ENCODE measurements around the gene ZG16B. TPM values are rescaled to one million over a fixed set of nuclear protein-coding genes. Genes with fewer than 3 reads are reported as not detected.

ZG16B gene
- total RNA-seq, 4 donors from 2014 or later: not detected

DNA sequence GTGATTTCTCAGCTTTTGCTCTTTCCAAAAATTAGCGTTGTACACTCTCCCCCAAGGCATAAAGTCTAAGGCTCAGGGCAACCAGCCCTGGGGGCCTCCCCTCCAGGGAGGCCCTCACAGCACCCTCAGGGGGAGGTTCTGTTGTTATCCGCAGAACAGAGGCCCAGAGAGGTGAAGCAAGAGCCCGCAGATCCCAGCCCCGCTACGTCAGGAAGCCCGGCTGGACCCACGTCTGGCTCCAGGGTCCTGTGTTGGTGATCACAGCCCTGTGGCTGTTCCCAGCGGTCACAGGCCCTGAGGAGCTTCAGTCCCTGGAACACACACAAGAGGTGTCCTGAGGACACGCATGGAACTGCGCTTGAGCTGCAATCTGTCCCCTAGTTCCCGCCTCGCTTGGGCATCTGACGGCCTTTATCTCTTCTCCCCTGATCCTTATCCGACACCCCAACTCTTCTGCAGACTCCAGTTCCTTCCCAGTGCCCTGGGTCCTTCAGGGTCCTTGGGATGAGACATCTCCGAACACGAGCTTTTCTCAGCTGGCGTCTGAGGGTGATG lies 1.1 kb upstream of the ZG16B start:
- TF ChIP-seq, protein P1, sequence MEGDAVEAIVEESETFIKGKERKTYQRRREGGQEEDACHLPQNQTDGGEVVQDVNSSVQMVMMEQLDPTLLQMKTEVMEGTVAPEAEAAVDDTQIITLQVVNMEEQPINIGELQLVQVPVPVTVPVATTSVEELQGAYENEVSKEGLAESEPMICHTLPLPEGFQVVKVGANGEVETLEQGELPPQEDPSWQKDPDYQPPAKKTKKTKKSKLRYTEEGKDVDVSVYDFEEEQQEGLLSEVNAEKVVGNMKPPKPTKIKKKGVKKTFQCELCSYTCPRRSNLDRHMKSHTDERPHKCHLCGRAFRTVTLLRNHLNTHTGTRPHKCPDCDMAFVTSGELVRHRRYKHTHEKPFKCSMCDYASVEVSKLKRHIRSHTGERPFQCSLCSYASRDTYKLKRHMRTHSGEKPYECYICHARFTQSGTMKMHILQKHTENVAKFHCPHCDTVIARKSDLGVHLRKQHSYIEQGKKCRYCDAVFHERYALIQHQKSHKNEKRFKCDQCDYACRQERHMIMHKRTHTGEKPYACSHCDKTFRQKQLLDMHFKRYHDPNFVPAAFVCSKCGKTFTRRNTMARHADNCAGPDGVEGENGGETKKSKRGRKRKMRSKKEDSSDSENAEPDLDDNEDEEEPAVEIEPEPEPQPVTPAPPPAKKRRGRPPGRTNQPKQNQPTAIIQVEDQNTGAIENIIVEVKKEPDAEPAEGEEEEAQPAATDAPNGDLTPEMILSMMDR (IDR thresholded peaks at IDR 0.05): no peak
- TF ChIP-seq EP300 (IDR thresholded peaks at IDR 0.05) (no peak), POLR2AphosphoS5 (IDR thresholded peaks at IDR 0.05) (no peak), POLR2A (IDR thresholded peaks at IDR 0.05; ENCODE audit: low read depth) (no peak)
- Histone ChIP-seq H3K4me3 (no peak overlapping the region), H3K36me3 (no peaks in the 10 kb centered on the region), H3K4me1 (peaks cover 0 to 8% (median 0%) of the 10 kb centered on the region in 4 donors), H3K27me3 (peaks cover 0 to 77% (median 0%) of the 10 kb centered on the region in 4 donors), H3K9me3 (no peaks in the 10 kb centered on the region), H3K27ac (replicated peaks in 1 of 4) (no peak overlapping the region)
- DNase-seq (ENCODE audit: extremely low spot score): no peak
- intact Hi-C loops (cut with DNase I): no loop called here
- WGBS: 87% methylated on average over 17 of the region's 17 CpGs

DNA sequence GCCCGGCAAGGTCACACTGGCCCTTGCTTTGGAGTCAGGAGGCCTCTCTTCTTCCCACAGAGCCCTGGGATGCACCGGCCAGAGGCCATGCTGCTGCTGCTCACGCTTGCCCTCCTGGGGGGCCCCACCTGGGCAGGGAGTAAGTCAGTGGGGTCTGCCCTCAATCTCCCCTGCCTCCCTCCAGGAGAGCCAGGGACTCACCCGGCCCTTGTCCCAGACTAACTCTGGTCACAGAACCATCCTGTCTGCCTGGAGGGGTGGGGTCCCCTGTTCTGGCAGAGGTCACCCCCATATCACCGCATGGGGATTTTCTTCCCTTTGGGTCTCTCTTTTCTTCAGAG lies 222 bp downstream of the ZG16B start:
- H3K36me3 ChIP-seq: no peaks in the 10 kb centered on the region
- H3K27ac ChIP-seq (replicated peaks in 1 of 4): no peak overlapping the region
- H3K4me3 ChIP-seq: no peak overlapping the region
- intact Hi-C loops (cut with DNase I): no loop called here
- peaks cover 0 to 74% (median 0%) of the 10 kb centered on the region in 4 donors for H3K27me3 ChIP-seq
- WGBS: 100% methylated on average over 2 of the region's 5 CpGs
- no peak for DNase-seq (ENCODE audit: extremely low spot score)
- TF ChIP-seq POLR2A (IDR thresholded peaks at IDR 0.05; ENCODE audit: low read depth) (no peak), EP300 (IDR thresholded peaks at IDR 0.05) (no peak), POLR2AphosphoS5 (IDR thresholded peaks at IDR 0.05) (no peak)
- TF ChIP-seq, protein P1 (IDR thresholded peaks at IDR 0.05): no peak
- H3K9me3 ChIP-seq: no peaks in the 10 kb centered on the region
- H3K4me1 ChIP-seq: peaks cover 0 to 8% (median 0%) of the 10 kb centered on the region in 4 donors

- Histone ChIP-seq H3K9me3 (no peaks in the 10 kb centered on the region), H3K4me3 (no peak overlapping the region), H3K36me3 (no peaks in the 10 kb centered on the region), H3K27me3 (peaks cover 0 to 69% (median 0%) of the 10 kb centered on the region in 4 donors), H3K27ac (replicated peaks in 1 of 4) (no peak overlapping the region), H3K4me1 (peaks cover 0 to 11% (median 8%) of the 10 kb centered on the region in 4 donors)
- intact Hi-C loops (cut with DNase I): no loop called here
- TF ChIP-seq, protein P1 (IDR thresholded peaks at IDR 0.05): no peak
- TF ChIP-seq POLR2A (IDR thresholded peaks at IDR 0.05; ENCODE audit: low read depth) (no peak), POLR2AphosphoS5 (IDR thresholded peaks at IDR 0.05) (no peak), EP300 (IDR thresholded peaks at IDR 0.05) (no peak)
- DNase-seq (ENCODE audit: extremely low spot score): no peak
- WGBS: 72% methylated on average over 15 of the region's 15 CpGs
These were observed 1.1 kb downstream of the ZG16B start for GRCh38 chr16:2831203-2831602.

GRCh38 chr16:2833776-2834175 lies 3.7 kb downstream of the ZG16B start:
- WGBS: 67% methylated on average over 7 of the region's 7 CpGs
- Histone ChIP-seq H3K36me3 (no peaks in the 10 kb centered on the region), H3K27me3 (peaks cover 0 to 71% (median 2%) of the 10 kb centered on the region in 4 donors), H3K4me1 (peaks cover 0 to 11% (median 8%) of the 10 kb centered on the region in 4 donors), H3K27ac (replicated peaks in 1 of 4) (no peak overlapping the region), H3K4me3 (no peak overlapping the region), H3K9me3 (no peaks in the 10 kb centered on the region)
- no peak for DNase-seq (ENCODE audit: extremely low spot score)
- TF ChIP-seq, protein P1 (IDR thresholded peaks at IDR 0.05): no peak
- TF ChIP-seq POLR2AphosphoS5 (IDR thresholded peaks at IDR 0.05) (no peak), EP300 (IDR thresholded peaks at IDR 0.05) (no peak), POLR2A (IDR thresholded peaks at IDR 0.05; ENCODE audit: low read depth) (no peak)
- intact Hi-C loops (cut with DNase I): no loop called here

DNA sequence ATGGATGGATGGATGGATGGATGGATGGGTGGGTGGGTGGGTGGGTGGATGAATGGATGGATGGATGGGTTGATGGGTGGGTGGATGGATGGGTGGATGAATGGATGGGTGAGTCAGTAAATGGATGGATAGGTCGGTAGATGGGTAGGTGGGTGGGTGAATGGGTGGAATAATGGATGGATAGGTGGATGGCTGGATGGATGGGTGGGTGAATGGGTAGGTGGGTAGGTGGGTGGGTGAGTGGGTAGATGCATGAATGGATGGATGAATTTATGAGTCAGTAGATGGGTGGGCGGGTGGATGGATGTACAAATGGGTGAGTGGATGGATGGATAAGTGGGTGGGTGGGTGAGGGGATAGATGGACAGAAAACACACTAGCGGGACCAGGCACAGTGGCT lies 4.9 kb downstream of the ZG16B start:
- no peak overlapping the region for H3K4me3 ChIP-seq
- no peak for TF ChIP-seq EP300 (IDR thresholded peaks at IDR 0.05)
- no peak for TF ChIP-seq POLR2AphosphoS5 (IDR thresholded peaks at IDR 0.05)
- no peak for TF ChIP-seq POLR2A (IDR thresholded peaks at IDR 0.05; ENCODE audit: low read depth)
- TF ChIP-seq, protein P1 (IDR thresholded peaks at IDR 0.05): no peak
- H3K27me3 ChIP-seq: peaks cover 0 to 71% (median 2%) of the 10 kb centered on the region in 4 donors
- peaks cover 0 to 9% (median 7%) of the 10 kb centered on the region in 4 donors for H3K4me1 ChIP-seq
- H3K27ac ChIP-seq (replicated peaks in 1 of 4): no peak overlapping the region
- intact Hi-C loops (cut with DNase I): no loop called here
- WGBS: 78% methylated on average over 3 of the region's 3 CpGs
- H3K9me3 ChIP-seq: no peaks in the 10 kb centered on the region
- H3K36me3 ChIP-seq: no peaks in the 10 kb centered on the region
- DNase-seq (ENCODE audit: extremely low spot score): no peak
